Measurements from ENCODE around the gene SIRPB2. TPM values are rescaled to one million over a fixed set of nuclear protein-coding genes. Genes with fewer than 3 reads are reported as not detected.

SIRPB2 gene
- total and polyA plus RNA-seq, 2 donors (not counting 3 experiments of a cell fraction or from before 2014, with no cell fraction given), result 9.5 to 19.7 TPM

DNA sequence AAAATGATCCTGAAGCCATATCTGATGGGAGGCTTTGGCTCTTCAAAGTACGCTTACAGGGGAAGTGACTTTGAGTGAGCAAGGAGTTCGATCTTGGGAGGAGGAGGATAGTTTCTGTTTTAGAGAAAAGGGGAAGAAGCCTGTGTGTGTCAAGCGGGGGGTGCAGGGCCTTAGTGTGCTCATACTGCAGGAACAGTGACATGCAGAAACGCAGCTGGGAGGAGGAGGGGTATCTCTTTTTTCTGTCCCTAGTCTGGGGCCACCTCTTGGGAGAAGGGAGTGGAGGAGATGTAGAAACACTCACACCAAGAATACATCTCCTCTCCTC is 46.5 kb upstream of the SIRPB2 start:
- ChIA-PET CTCF (interaction anchor here (1.5 kb wide), 1 partner anchor 34 kb away, joined by 5 read pairs; no protein-coding TSS in a partner anchor), POLR2A (no interaction called here)
- Histone ChIP-seq H3K4me3 (replicated peaks in 1 of 3; ENCODE audit: insufficient read depth in 1 of 3, low read depth in 1 of 3, low read length in 3 of 3) (no peak overlapping the region), H3K4me2 (ENCODE audit: insufficient read depth, low read length) (no peak overlapping the region), H3K27me3 (ENCODE audit: control insufficient read depth in 2 of 2, insufficient read depth in 2 of 2, low read length in 2 of 2) (peaks cover 0 to 2% of the 10 kb centered on the region in 2 experiments), H2AFZ (ENCODE audit: low read depth, low read length) (no peak overlapping the region), H3K4me1 (ENCODE audit: control insufficient read depth, extremely low read depth, insufficient read depth, low read length) (no peaks in the 10 kb centered on the region), H3K9me3 (replicated peaks; ENCODE audit: control insufficient read depth, insufficient read depth, low read length) (no peaks in the 10 kb centered on the region), H3K27ac (ENCODE audit: insufficient read depth, low read depth, low read length) (no peak overlapping the region), H3K9ac (replicated peaks; ENCODE audit: extremely low read depth, insufficient read depth, low read length) (no peak overlapping the region), H3K79me2 (ENCODE audit: control insufficient read depth, insufficient read depth, low read length) (no peaks in the 10 kb centered on the region), H4K20me1 (replicated peaks; ENCODE audit: control insufficient read depth, extremely low read depth, insufficient read depth, low read length) (no peaks in the 10 kb centered on the region), H3K36me3 (ENCODE audit: control insufficient read depth in 2 of 2, extremely low read depth in 1 of 2, insufficient read depth in 2 of 2, low read length in 2 of 2) (no peaks in the 10 kb centered on the region), H3K9me1 (replicated peaks; ENCODE audit: control insufficient read depth, extremely low read depth, insufficient read depth, low read length) (no peaks in the 10 kb centered on the region)
- DNase-seq (ENCODE audit: low read depth, low spot score) (no peak), FAIRE-seq (no peak)
- intact Hi-C loops (cut with micrococcal nuclease), result no loop called here
- BruUV-seq (replicated peaks), result no TSS peak
- no peak for TF ChIP-seq POLR2AphosphoS5 (IDR thresholded peaks at IDR 0.05; ENCODE audit: insufficient read depth, low read depth, low read length)
- TF ChIP-seq MYC (IDR thresholded peaks at IDR 0.05; ENCODE audit: low read depth, low read length), result no peak
- dilution Hi-C loops (cut with MboI; ENCODE audit: extremely low pct_ligation_motif_present, low sequenced_read_pairs), result no loop called here

- TF ChIP-seq EZH2 (IDR thresholded peaks at IDR 0.05; ENCODE audit: borderline replicate concordance, low read depth, low read length, severe bottlenecking) (no peak), JUN (IDR thresholded peaks at IDR 0.05; ENCODE audit: borderline replicate concordance, insufficient read depth, insufficient read length, low read depth) (no peak), CTCF (IDR thresholded peaks at IDR 0.05; ENCODE audit: extremely low read depth in 1 of 2, insufficient read depth in 1 of 2, low read depth in 1 of 2, low read length in 2 of 2) (no peak), POLR2AphosphoS5 (IDR thresholded peaks at IDR 0.05; ENCODE audit: insufficient read depth, low read depth, low read length) (no peak), FOS (IDR thresholded peaks at IDR 0.05; ENCODE audit: borderline replicate concordance, insufficient read depth, low read length) (no peak), MYC (IDR thresholded peaks at IDR 0.05; ENCODE audit: low read depth, low read length) (no peak), POLR2A (IDR thresholded peaks at IDR 0.05; ENCODE audit: low read depth, low read length) (no peak), GATA2 (IDR thresholded peaks at IDR 0.05; ENCODE audit: insufficient read depth, insufficient read length, low read depth, low read length) (no peak)
- TF ChIP-seq, protein P1, sequence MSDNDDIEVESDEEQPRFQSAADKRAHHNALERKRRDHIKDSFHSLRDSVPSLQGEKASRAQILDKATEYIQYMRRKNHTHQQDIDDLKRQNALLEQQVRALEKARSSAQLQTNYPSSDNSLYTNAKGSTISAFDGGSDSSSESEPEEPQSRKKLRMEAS (IDR thresholded peaks at IDR 0.05; ENCODE audit: insufficient read depth, insufficient read length), result no peak
- CTCF ChIA-PET, result interaction anchor here (1.5 kb wide), 1 partner anchor 34 kb away, joined by 5 read pairs; no protein-coding TSS in a partner anchor
- Histone ChIP-seq H2AFZ (ENCODE audit: low read depth, low read length) (no peak overlapping the region), H3K9ac (replicated peaks; ENCODE audit: extremely low read depth, insufficient read depth, low read length) (no peak overlapping the region), H3K4me3 (replicated peaks in 1 of 3; ENCODE audit: insufficient read depth in 1 of 3, low read depth in 1 of 3, low read length in 3 of 3) (no peak overlapping the region), H3K27me3 (ENCODE audit: control insufficient read depth in 2 of 2, insufficient read depth in 2 of 2, low read length in 2 of 2) (peaks cover 0 to 2% of the 10 kb centered on the region in 2 experiments), H3K4me2 (ENCODE audit: insufficient read depth, low read length) (no peak overlapping the region), H3K9me1 (replicated peaks; ENCODE audit: control insufficient read depth, extremely low read depth, insufficient read depth, low read length) (no peaks in the 10 kb centered on the region), H3K27ac (ENCODE audit: insufficient read depth, low read depth, low read length) (no peak overlapping the region), H3K9me3 (replicated peaks; ENCODE audit: control insufficient read depth, insufficient read depth, low read length) (no peaks in the 10 kb centered on the region), H3K4me1 (ENCODE audit: control insufficient read depth, extremely low read depth, insufficient read depth, low read length) (no peaks in the 10 kb centered on the region), H3K36me3 (ENCODE audit: control insufficient read depth in 2 of 2, extremely low read depth in 1 of 2, insufficient read depth in 2 of 2, low read length in 2 of 2) (no peaks in the 10 kb centered on the region), H3K79me2 (ENCODE audit: control insufficient read depth, insufficient read depth, low read length) (no peaks in the 10 kb centered on the region), H4K20me1 (replicated peaks; ENCODE audit: control insufficient read depth, extremely low read depth, insufficient read depth, low read length) (no peaks in the 10 kb centered on the region)
- BruUV-seq (replicated peaks), result no TSS peak
- dilution Hi-C loops (cut with MboI; ENCODE audit: extremely low pct_ligation_motif_present, low sequenced_read_pairs), result no loop called here
- POLR2A ChIA-PET, result no interaction called here
- intact Hi-C loops (cut with micrococcal nuclease), result no loop called here
- FAIRE-seq (no peak), DNase-seq (ENCODE audit: low read depth, low spot score) (no peak)
Measured at GRCh38 chr20:1536893-1537730, 45.9 kb upstream of the SIRPB2 start.

Measured in endothelial cell of umbilical vein (primary cell).